Keratinocyte (primary cell): ENCODE results near the gene ZFP36L1.

Experiments used
- EZH2 ChIP-seq: IDR thresholded peaks from one replicate; pipeline ENCODE4 v1.6.1; 2012; ENCODE audit warnings: inconsistent platforms, mild to moderate bottlenecking, low read length, moderate library complexity
- TF ChIP-seq, protein P1 (sequence below), 3 experiments: IDR thresholded peaks in 1 of 3; conservative IDR thresholded peaks in 1 of 3; optimal IDR thresholded peaks in 1 of 3; 2 replicates in 2 of 3; 3 replicates in 1 of 3; pipeline versions ENCODE3 to v1.5.1; 2011; ENCODE audit warnings: low read length in 3 of 3, mild to moderate bottlenecking in 3 of 3, moderate library complexity in 2 of 3, control low read depth in 1 of 3, inconsistent platforms in 1 of 3; ENCODE audit not compliant: insufficient read depth in 2 of 3; ENCODE audit errors: extremely low read depth in 1 of 3

- TF ChIP-seq, protein P1, sequence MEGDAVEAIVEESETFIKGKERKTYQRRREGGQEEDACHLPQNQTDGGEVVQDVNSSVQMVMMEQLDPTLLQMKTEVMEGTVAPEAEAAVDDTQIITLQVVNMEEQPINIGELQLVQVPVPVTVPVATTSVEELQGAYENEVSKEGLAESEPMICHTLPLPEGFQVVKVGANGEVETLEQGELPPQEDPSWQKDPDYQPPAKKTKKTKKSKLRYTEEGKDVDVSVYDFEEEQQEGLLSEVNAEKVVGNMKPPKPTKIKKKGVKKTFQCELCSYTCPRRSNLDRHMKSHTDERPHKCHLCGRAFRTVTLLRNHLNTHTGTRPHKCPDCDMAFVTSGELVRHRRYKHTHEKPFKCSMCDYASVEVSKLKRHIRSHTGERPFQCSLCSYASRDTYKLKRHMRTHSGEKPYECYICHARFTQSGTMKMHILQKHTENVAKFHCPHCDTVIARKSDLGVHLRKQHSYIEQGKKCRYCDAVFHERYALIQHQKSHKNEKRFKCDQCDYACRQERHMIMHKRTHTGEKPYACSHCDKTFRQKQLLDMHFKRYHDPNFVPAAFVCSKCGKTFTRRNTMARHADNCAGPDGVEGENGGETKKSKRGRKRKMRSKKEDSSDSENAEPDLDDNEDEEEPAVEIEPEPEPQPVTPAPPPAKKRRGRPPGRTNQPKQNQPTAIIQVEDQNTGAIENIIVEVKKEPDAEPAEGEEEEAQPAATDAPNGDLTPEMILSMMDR (optimal IDR thresholded peaks at IDR 0.05 in 1 of 3, IDR thresholded peaks at IDR 0.05 in 1 of 3, conservative IDR thresholded peaks at IDR 0.05 in 1 of 3; ENCODE audit: extremely low read depth in 1 of 3, insufficient read depth in 2 of 3, low read length in 3 of 3) = no peak
- no peak for TF ChIP-seq EZH2
These were observed 51.9 kb downstream of the ZFP36L1 start for GRCh38 chr14:68740788-68741476.
